Measurements from ENCODE around the gene IMMP2L.

The IMMP2L gene

GRCh38 chr7:110889335-110889734 lies 673.0 kb downstream of the IMMP2L start:
- TF ChIP-seq, protein P1, sequence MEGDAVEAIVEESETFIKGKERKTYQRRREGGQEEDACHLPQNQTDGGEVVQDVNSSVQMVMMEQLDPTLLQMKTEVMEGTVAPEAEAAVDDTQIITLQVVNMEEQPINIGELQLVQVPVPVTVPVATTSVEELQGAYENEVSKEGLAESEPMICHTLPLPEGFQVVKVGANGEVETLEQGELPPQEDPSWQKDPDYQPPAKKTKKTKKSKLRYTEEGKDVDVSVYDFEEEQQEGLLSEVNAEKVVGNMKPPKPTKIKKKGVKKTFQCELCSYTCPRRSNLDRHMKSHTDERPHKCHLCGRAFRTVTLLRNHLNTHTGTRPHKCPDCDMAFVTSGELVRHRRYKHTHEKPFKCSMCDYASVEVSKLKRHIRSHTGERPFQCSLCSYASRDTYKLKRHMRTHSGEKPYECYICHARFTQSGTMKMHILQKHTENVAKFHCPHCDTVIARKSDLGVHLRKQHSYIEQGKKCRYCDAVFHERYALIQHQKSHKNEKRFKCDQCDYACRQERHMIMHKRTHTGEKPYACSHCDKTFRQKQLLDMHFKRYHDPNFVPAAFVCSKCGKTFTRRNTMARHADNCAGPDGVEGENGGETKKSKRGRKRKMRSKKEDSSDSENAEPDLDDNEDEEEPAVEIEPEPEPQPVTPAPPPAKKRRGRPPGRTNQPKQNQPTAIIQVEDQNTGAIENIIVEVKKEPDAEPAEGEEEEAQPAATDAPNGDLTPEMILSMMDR (IDR thresholded peaks at IDR 0.05; ENCODE audit: insufficient read depth, low read depth, low read length, missing control alignments): no peak
- no peak overlapping the region for H3K4me3 ChIP-seq (ENCODE audit: low read length)
- DNase-seq (ENCODE audit: low read depth): no peak

- DNase-seq (ENCODE audit: low read depth): no peak
- H3K4me3 ChIP-seq (ENCODE audit: low read length): no peak overlapping the region
- TF ChIP-seq, protein P1 (IDR thresholded peaks at IDR 0.05; ENCODE audit: insufficient read depth, low read depth, low read length, missing control alignments): no peak
Measured at GRCh38 chr7:110888641-110889040, 673.7 kb downstream of the IMMP2L start.

- TF ChIP-seq, protein P1 (IDR thresholded peaks at IDR 0.05; ENCODE audit: insufficient read depth, low read depth, low read length, missing control alignments): no peak
- H3K4me3 ChIP-seq (ENCODE audit: low read length): no peak overlapping the region
Measured at GRCh38 chr7:110885474-110885873, 676.8 kb downstream of the IMMP2L start.

DNA sequence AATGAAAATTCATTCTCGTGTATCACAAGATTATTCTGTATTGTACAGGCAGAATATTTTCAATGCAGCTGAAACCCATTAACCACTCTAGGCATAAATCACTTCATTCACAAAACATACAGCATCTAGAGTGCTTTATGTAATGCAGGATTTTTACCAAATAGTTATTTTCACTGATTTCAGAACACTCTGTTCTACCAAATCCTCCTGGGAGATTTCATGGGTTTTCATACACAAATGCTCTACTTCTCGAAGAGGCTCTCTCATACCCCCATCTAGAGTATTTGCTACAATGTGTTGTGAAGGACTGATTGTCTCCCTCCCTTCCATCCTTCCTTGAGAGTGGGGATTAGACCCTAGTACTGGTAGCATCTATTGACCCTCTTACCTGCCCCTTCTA lies 680.6 kb downstream of the IMMP2L start:
- no peak overlapping the region for H3K4me3 ChIP-seq (ENCODE audit: low read length)
- no peak for DNase-seq (ENCODE audit: low read depth)
- TF ChIP-seq, protein P1 (IDR thresholded peaks at IDR 0.05; ENCODE audit: insufficient read depth, low read depth, low read length, missing control alignments): no peak

More at GRCh38 chr7:110885474-110885873, 676.8 kb downstream of the IMMP2L start:
- DNase-seq (ENCODE audit: low read depth): no peak

GRCh38 chr7:110880971-110881370 lies 681.3 kb downstream of the IMMP2L start:
- H3K4me3 ChIP-seq (ENCODE audit: low read length): no peak overlapping the region
- DNase-seq (ENCODE audit: low read depth): no peak
- TF ChIP-seq, protein P1 (IDR thresholded peaks at IDR 0.05; ENCODE audit: insufficient read depth, low read depth, low read length, missing control alignments): no peak

GRCh38 chr7:110877016-110877415 lies 685.3 kb downstream of the IMMP2L start:
- TF ChIP-seq, protein P1 (IDR thresholded peaks at IDR 0.05; ENCODE audit: insufficient read depth, low read depth, low read length, missing control alignments): no peak
- DNase-seq (ENCODE audit: low read depth): no peak
- H3K4me3 ChIP-seq (ENCODE audit: low read length): no peak overlapping the region

GRCh38 chr7:110875346-110875745 lies 686.9 kb downstream of the IMMP2L start:
- H3K4me3 ChIP-seq (ENCODE audit: low read length): no peak overlapping the region
- no peak for DNase-seq (ENCODE audit: low read depth)
- TF ChIP-seq, protein P1 (IDR thresholded peaks at IDR 0.05; ENCODE audit: insufficient read depth, low read depth, low read length, missing control alignments): no peak
